Daoy (cell line): ENCODE measurements around the gene OSBPL9. TPM values are rescaled to one million over a fixed set of nuclear protein-coding genes. Genes with fewer than 3 reads are reported as not detected.
"Not testable (repeated sequence)": the region's sequence is repeated elsewhere in the genome, so short reads cannot be mapped to it uniquely, and the experiment has no call there.

Source experiments
- DNase-seq: peaks from one replicate; pipeline ENCODE4 v3.0.0-alpha.2; 2015; ENCODE audit warnings: low read depth
- total RNA-seq: library from RNA; depleted of rRNA; stranded (reverse); fragments of >200 nt; shearing (Covaris generic); gene quantifications from 2 replicates; pipeline ENCODE4 v1.2.3, GENCODE V29; 2014

OSBPL9 gene
- total RNA-seq, 1 experiment from 2014 or later = 47.7 TPM

DNA sequence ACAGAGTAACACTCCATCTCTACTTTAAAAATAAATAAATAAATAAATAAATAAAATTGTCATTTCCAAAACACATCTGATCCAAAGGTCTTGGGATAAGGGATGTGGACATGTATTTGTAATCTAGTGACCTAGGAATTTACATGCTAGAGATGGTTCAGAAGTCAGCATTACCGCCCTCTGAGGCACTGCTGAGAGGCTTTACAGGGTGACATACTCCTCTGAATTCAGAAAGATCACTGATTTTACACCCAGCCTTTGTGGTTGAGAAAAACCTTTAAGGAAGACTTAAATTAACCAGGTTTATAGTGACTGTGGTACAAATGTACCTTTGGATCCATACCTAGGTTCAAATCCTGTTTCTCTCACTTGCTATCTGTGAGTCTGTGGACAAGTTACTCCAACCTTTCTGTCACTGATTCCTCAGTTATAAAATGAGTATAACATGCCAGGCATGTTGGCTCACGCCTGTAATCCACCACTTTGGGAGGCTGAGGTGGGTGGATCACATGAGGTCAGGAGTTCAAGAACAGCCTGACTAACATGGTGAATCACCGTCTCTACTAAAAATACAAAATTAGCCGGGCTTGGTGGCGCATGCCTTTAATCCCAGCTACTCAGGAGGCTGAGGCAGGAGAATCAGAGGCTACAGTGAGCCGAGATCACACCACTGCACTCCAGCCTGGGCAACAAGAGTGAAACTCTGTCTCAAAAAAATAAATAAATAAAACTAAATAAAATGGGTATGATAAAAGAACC lies 20.1 kb downstream of the OSBPL9 start:
- peak; percentile 91 for DNase-seq

DNA sequence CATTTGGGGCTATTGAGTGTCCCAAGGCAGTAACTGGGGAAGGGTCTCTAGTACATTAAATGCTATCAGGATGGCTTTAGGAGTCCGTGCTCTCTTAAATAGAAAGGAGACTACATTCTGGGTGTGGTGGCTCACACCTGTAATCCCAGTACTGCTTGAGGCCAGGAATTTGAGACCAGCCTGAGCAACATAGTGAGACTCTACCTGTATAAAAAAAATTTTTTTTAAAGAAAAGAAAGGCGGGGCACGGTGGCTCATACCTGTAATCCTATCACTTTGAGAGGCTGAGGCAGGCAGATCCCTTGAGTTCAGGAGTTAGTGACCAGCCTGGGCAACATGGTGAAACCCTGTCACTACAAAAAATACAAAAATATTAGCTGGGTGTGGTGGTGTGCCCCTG lies 21.5 kb downstream of the OSBPL9 start:
- DNase-seq = no peak

DNA sequence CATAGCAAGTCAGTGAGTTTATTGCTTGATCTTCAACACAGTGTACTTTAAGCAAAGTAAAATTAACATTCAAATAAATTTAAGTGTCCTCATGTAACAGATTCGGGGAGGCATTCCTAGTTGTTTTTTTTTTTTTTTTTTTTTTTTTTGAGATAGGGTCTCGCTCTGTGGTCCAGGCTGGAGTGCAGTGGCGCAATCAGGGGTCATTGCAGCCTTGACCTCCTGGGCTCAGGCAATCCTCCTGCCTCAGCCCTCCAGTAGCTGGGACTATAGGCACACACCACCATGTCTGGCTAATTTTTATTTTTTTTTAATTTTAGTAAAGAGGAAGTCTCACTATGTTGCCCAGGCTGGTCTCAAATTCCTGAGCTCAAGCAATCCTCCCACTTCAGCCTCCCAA lies 22.8 kb downstream of the OSBPL9 start:
- no peak for DNase-seq

DNA sequence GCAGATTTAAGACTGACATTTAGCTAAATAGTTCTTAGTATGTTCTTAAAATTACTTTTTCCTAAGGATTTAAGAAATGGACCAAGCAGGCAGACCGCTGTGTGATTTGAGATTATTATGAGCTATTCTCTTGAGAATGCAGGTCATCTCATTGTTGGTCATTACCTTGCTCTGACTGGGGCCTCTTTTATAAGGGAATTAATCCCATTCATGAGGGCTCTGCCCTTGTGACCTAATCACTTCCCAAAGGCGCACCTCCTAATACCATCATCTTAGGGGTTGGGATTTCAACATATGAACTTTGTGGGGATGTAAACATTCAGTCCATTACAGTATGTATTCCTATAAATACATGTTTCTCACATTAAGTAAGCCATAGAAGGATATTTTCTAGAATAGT lies 24.2 kb downstream of the OSBPL9 start:
- DNase-seq = no peak

DNA sequence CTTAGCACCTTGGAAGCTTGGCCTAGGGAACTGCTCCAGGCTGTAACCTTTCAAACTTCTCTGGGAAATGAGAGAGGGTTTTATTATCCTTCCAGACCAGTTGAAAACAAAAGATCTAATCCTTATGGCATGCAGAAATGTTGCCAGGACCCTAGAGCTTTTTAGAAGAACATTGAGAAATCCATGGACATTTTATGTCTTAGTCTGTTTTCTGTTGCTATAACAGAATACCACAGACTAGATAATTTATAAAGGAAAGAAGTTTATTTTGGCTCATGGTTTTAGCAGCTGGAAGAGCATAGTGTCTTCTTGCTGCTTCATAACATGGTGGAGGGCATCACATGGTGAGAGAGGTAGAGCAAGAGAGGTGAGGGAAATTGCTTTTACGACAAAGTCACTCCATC lies 25.8 kb downstream of the OSBPL9 start:
- peak; percentile 56 for DNase-seq

DNA sequence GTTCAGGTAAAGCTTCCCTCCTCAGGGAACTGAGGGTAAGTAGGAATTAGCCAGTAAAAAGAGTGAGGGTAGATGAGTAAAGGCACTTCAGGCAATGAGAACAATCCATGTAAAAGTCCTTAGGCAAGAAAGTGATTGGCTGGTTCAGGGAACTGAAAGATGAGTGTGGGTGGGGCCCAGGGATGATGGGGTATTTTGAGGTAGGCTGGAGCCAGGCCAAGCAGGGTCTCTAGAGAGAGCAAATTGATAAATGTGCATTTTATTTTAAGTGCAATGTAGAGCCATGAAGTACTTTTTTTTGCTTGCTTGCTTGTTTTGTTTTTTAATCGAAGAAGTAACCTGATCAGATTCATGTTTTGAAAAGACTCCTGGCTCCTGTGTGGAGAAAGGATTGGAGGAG lies 26.5 kb downstream of the OSBPL9 start:
- DNase-seq = no peak

DNA sequence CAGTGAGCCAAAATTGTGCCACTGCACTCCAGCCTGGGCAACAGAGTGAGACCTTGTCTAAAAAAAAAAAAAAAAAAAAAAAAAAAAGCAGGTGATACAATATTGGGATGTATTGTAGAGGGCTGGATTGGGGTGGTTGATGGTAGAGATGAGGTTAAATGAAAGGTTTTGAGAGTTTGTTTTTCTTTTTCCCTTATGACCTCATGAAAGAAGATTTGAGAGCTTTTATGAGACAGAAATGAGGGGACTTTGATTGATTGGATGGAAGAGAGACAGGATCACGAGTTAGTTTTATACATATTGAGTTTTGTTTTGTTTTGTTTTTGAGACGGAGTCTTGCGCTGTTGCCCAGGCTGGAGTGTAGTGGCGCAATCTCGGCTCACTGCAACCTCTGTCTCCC lies 27.1 kb downstream of the OSBPL9 start:
- DNase-seq = no peak

DNA sequence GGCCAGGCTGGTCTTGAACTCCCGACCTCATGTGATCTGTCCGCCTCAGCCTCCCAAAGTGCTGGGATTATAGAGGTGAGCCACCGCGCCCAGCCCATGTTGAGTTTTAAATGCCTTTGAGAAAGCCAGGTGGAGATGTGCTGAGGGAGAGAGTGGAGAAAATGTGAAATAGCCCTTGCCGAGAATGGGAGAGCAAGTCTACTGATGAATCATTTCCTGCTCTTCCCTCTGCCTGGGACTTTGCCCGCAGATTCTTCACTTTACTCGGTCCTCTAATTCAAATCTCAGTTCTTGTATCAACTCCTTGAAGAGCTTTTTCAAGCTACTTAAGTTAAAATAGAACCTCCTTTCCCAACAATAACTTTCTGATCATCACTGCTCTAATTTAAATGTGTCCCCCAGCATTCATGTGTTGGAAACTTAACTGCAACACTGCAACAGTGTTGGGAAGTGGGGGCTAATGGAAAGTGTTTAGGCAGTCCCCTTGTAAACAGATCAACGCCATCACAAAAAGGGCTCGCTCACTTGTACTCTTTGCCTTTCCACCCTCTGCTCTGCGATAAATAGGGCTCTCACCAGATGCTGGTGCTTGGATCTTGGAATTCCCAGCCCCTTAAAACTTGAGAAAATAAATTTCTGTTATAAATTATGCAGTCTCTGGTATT lies 27.8 kb downstream of the OSBPL9 start:
- peak; percentile 85 for DNase-seq

DNA sequence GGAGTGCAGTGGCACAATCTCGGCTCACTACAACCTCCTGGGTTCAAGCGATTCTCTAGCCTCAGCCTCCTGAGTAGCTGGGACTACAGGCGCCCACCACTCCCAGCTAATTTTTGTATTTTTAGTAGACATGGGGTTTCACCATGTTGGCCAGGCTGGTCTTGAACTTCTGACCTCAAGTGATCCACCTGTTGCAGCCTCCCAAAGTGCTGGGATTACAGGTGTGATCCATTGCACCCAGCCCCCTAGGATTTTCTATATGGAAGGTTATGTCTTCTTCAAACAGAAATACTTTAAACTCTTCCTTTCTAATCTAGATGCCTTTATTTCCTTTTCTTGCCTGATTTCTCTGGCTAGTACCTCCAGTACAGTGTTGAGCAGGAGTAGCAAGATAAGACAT lies 29.7 kb downstream of the OSBPL9 start:
- not testable (repeated sequence) for DNase-seq

DNA sequence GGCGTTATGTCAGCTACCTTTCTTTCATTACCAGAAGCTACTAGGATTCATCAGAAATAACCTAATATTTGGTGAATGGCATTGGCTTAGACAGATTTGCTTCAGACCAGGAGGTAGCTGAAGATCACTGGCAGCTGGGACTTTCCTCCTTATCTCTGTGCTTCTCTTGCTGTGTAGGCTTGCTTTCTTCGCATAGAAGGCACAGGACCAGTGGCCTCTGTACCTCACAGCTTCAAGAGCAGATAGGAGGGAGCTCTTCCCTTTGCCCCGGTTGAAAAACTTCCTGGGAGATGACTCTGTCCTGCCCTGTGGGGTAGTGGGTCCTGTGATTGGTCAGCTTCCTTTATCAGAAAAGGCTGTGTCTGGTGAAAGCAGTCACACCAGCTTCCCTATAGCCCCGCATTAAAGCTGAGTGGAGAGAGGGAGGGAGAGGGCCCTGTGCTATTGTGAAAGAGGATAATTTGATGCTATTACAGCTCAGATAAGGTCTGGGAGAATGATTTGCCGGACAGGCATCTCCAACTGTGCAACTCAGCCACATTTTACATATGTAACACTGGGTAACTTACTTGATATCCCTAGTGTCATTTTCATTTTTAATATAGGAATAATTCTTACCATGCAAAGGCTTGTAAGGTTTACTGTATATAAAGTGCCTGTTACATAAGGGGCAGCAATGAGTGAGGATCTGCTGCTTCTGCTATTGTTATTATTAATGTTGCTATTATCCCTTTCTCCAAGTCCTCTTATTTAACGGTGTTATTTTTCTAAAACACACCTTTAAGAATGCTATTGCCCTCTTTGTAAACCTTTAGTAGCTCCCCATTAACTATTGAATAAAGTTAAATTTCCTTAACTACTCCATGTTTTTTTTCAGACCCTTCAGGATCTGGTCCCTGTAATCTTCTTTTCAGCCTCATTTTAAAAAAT lies 31.6 kb downstream of the OSBPL9 start:
- peak; percentile 87 for DNase-seq

DNA sequence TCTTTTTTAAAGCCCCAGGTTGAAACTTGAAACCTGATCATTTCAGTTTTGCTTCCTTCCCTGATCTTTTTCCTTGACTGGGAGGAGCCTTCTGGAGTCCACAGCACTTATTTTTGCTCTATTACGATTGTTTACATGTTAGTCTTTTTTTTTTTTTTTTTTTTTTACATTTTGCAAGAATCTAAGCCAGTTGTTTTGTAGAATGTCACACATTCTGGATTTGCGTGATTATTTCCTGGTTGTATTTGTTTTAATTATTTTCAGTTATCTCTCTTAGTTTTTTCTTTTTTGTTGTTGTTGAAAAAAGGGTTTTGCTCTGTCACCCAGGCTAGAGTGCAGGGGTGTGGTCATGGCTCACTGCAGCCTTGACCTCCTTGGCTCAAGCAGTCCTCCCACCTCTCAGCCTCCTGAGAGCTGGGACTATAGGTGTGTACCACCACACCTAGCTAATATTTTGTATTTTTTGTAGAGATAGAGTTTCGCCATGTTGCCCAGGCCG lies 32.8 kb downstream of the OSBPL9 start:
- no peak for DNase-seq

DNA sequence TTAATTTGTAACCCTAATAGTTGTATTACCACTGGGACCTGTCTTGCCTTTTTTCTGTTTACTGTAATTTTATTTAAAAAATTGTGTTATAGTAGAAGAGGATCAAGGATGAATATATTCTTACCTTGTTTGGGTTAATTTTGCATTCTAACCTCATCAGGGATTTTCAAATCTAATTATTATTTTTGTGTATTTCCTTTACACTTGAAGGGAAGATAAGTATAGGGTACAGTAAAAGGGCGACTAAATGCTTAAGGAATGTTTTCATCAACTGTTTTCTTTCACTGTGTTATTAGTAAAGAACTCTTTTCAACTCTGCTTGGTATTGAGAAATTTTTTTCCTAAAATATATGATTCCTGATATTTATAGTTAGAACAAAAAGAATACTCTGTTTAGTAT lies 33.3 kb downstream of the OSBPL9 start:
- DNase-seq = no peak

DNA sequence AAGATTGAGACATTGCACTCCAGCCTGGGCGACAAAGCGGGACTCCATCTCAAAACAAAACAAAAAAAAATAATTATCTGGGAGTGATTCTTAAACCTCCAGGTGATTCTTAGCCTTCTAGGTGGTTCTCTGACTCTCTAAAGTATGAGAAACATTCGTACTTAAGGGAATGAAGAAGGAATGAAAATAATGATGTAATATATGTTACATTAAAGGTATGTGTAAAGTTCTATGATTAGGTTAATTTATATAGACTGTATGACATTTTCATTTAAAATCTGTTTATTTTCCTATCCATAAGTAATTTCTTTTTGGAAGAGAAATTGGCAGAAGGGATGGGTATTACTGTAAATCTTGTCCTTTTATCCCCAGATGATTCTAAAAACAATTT lies 34.7 kb downstream of the OSBPL9 start:
- no peak for DNase-seq

DNA sequence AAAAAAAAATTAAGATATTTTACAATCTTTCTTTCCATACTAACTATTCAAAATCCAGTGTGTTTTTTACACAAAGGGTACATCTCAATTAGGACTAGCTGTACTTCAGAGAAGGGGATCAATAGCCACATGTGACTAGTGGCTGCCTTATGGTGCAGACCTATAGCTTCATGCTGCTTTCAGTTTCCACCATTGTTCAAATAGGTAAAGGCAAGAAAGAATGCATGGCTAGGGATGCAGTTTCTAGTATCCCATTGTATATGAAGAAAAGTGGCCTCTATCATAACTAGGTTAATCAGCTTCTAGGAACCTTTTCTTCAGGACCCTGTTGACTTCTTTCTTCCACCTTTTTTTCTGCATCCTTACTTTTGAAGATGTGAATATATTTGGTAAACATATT lies 35.7 kb downstream of the OSBPL9 start:
- DNase-seq = no peak

DNA sequence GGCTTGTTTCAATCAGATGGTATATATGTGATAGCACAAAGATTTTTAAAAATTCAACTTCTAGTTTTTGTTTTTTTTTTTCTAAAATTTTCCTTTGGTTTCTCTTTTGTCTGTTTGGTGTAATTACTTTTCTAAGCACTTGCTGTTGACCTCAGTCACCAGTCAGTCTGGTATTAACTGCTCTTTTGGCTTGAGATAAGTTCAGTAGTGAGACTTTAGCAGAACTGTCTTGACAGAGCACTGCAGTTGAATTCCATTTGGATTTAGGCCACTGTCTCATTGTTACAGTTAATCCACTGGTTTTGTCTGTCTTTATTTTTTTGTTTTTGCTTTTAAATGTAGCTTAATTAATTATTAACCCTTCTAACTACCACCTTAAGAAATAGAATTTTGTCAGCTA lies 36.2 kb downstream of the OSBPL9 start:
- no peak for DNase-seq

DNA sequence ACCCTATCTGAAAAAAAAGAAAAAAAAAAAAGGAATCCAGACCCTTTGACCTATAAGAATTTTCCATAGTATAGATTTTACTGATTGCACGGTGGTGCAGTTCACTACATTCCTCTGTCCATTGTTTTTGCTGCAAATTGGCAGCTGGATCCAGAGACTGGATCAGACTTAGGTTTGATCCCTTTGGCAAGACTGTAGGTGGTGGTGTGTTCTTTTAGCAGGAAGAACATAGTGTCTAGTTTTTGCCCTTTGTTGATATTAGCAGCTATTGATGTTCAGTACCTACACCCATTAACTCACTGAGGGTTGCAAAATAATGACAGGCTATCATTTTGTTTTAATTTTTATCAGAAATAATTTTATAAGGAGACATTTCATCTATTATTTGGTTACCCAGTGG lies 37.1 kb downstream of the OSBPL9 start:
- no peak for DNase-seq

DNA sequence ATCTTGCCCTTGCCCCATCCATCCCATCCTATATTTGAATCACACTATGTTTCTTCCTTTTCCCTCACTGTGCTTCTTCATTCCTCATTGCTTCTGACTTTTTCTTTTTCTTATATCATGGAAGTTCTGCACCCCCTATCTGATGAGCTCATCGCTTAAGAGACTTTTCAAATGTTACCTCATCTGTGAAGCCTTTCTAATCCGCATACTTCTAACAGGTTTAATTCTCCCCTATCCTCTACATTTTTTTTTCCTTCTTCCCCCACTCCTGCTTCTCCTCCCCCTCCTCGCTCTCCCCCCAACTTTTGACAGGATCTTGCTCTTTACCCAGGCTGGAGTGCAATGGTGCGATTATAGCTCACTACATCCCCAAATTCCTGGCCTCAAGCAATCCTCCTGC lies 39.5 kb downstream of the OSBPL9 start:
- DNase-seq = no peak

DNA sequence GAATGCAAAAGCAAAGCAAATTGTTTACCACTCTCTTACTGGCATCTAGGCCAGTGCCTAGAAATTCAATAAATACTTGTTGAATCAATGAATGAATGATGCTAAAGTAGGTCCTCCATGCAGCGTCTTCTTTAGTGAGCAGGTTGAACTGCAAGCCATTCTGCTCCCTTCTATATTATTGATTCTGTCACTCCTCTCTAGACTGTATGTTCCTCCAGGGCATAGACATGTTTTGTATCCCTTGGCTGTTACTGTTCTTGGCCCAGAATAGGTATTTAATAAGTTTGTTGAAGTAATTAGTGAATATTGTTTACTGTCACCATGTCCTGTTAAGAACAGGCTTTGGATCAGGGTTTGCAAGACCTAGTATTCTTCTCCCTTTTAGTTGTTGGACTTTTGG lies 43.7 kb downstream of the OSBPL9 start:
- DNase-seq = no peak

DNA sequence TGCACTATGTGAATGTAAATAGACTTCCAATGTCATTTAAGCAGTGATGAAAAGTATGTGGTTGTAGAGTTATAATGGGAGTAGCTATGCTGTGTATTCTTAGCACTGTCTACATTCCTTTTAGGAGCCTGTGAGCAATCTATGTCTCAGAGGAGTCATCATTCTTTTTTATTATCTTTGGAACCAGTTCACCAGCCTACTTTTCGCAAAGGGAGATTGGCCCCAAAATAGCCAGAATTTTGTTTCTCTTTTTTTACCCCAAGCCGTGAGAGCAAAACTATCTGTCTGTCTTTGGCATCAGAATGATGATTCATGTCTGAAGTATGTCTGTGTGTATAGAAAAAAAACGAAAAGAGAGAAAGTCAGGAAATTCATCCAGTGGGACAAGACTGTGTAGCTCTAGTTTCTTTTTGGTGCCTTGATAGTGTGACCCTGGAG lies 44.2 kb downstream of the OSBPL9 start:
- DNase-seq = peak; percentile 90

DNA sequence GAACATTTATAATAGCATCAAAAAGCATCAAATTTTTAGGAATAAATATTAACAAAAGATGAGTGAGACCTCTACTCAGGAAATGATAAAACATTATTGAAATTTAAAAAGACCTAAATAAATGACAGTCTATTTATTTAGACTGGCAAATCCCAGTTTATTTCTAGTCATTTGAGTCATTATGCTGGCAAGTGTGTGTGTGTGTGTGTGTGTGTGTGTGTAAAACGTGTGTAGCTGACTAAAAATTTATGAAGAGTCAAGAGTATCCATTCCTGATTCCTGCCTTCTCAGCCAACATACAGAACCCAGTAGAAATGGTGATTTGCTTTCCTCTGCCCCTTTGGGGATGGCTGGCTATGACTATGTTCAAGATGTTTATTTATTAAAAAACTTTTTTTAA lies 46.2 kb downstream of the OSBPL9 start:
- no peak for DNase-seq

DNA sequence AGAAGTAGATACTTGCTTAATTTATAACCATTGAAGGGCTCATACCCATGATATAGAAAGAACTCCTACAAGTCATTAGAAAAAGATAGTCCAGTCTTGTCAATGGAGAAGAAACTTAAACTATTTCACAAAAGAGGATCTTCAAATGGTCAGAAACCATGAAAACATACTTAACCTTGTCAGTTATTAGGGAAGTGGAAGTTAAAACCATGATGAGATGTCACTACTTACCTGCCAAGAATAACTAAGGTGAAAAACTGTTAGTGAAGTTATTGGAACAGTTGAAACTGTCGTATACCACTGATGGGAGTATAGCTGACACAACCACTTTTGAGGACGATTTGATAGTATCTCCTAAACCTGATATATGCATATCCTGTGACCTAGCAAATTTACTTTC lies 46.8 kb downstream of the OSBPL9 start:
- DNase-seq = no peak
